Peyer's patch (tissue), 4 donors: ENCODE results near the gene MBNL2.

ENCODE experiments used
- POLR2A ChIP-seq, 2 donors: fragments of 450-650 bp; IDR thresholded peaks; one replicate each; pipeline ENCODE4 v1.5.1; 2017; ENCODE audit warnings: antibody characterized with exemption in 2 of 2, mild to moderate bottlenecking in 2 of 2, moderate library complexity in 2 of 2
- TF ChIP-seq, protein P1 (sequence below), 6 experiments: fragments of 450-650 bp in 4 of 6; fragments of 200-600 bp in 2 of 6; sonication (generic) in 1 of 6; IDR thresholded peaks; one replicate each; pipeline ENCODE4 v1.5.1; 2017 to 2019; ENCODE audit warnings: antibody characterized with exemption in 6 of 6, mild to moderate bottlenecking in 3 of 6, moderate library complexity in 1 of 6

- no peak for TF ChIP-seq POLR2A (IDR thresholded peaks at IDR 0.05)
- TF ChIP-seq, protein P1, sequence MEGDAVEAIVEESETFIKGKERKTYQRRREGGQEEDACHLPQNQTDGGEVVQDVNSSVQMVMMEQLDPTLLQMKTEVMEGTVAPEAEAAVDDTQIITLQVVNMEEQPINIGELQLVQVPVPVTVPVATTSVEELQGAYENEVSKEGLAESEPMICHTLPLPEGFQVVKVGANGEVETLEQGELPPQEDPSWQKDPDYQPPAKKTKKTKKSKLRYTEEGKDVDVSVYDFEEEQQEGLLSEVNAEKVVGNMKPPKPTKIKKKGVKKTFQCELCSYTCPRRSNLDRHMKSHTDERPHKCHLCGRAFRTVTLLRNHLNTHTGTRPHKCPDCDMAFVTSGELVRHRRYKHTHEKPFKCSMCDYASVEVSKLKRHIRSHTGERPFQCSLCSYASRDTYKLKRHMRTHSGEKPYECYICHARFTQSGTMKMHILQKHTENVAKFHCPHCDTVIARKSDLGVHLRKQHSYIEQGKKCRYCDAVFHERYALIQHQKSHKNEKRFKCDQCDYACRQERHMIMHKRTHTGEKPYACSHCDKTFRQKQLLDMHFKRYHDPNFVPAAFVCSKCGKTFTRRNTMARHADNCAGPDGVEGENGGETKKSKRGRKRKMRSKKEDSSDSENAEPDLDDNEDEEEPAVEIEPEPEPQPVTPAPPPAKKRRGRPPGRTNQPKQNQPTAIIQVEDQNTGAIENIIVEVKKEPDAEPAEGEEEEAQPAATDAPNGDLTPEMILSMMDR (IDR thresholded peaks at IDR 0.05), result no peak
These were observed 28.6 kb upstream of the MBNL2 start for GRCh38 chr13:97193577-97193976.
